ENCODE measurements around the gene FMNL3. TPM values are rescaled to one million over a fixed set of nuclear protein-coding genes. Genes with fewer than 3 reads are reported as not detected.
A peak's percentile ranks its signal among the peaks of the same experiment; 100 is the strongest.

The FMNL3 gene
- total and polyA plus RNA-seq, 8 donors: 2.1 to 28.5 (median 8.3) TPM

GRCh38 chr12:49645146-49646039, 61.8 kb downstream of the FMNL3 start:
- Histone ChIP-seq H3K4me1 (peaks cover 8 to 35% (median 32%) of the 10 kb centered on the region in 4 donors), H3K27me3 (no peaks in the 10 kb centered on the region), H3K9me3 (no peaks in the 10 kb centered on the region), H3K36me3 (peaks cover 29 to 94% (median 89%) of the 10 kb centered on the region in 4 donors), H3K4me3 (no peak overlapping the region), H3K27ac (peak overlapping the region in 2 of 5 donors; percentile 10 to 44)
- TF ChIP-seq EP300 (IDR thresholded peaks at IDR 0.05) (no peak), POLR2AphosphoS5 (IDR thresholded peaks at IDR 0.05) (no peak), CTCF (IDR thresholded peaks at IDR 0.05) (no peak), POLR2A (IDR thresholded peaks at IDR 0.05) (no peak)
- no peak for DNase-seq
- intact Hi-C loops (cut with DNase I; ENCODE audit: low total_unique reads): no loop called here
- WGBS, 5 donors: 81 to 87% (median 85%) methylated on average over 6 of the region's 6 CpGs

- Histone ChIP-seq H3K4me1 (peaks cover 8 to 35% (median 32%) of the 10 kb centered on the region in 4 donors), H3K36me3 (peaks cover 24 to 94% (median 86%) of the 10 kb centered on the region in 4 donors), H3K4me3 (no peak overlapping the region), H3K27me3 (no peaks in the 10 kb centered on the region), H3K27ac (peak overlapping the region in 1 of 5 donors; percentile 44), H3K9me3 (no peaks in the 10 kb centered on the region)
- intact Hi-C loops (cut with DNase I; ENCODE audit: low total_unique reads): no loop called here
- peak in 6 of 7 experiments; percentile 23 to 98 (median 90) for TF ChIP-seq CTCF (IDR thresholded peaks at IDR 0.05)
- no peak for TF ChIP-seq POLR2AphosphoS5 (IDR thresholded peaks at IDR 0.05)
- DNase-seq: peak; percentile 79 to 94
- WGBS, 5 donors: 0 to 3% (median 0%) methylated on average over 2 of the region's 2 CpGs
Observed at GRCh38 chr12:49644620-49644994, 62.6 kb downstream of the FMNL3 start.

- intact Hi-C loops (cut with DNase I; ENCODE audit: low total_unique reads): loop anchor here (2.0 kb wide), 1 partner anchor 65 kb away; no protein-coding TSS in a partner anchor
- 65 to 80% (median 70%) methylated on average over 7 to 10 of the region's 10 CpGs for WGBS, 5 donors
- H3K27me3 ChIP-seq: no peaks in the 10 kb centered on the region
- TF ChIP-seq POLR2A (IDR thresholded peaks at IDR 0.05) (no peak), EP300 (IDR thresholded peaks at IDR 0.05) (no peak), CTCF (IDR thresholded peaks at IDR 0.05) (no peak), POLR2AphosphoS5 (IDR thresholded peaks at IDR 0.05) (no peak)
- H3K9me3 ChIP-seq: no peaks in the 10 kb centered on the region
- DNase-seq: peak in 1 of 2 donors; percentile 26
- peaks cover 8 to 35% (median 32%) of the 10 kb centered on the region in 4 donors for H3K4me1 ChIP-seq
- no peak overlapping the region for H3K4me3 ChIP-seq
- H3K27ac ChIP-seq: peak overlapping the region in 1 of 5 donors; percentile 44
- H3K36me3 ChIP-seq: peaks cover 19 to 94% (median 81%) of the 10 kb centered on the region in 4 donors
Observed at GRCh38 chr12:49643961-49644619, 63.1 kb downstream of the FMNL3 start.

- no peak for DNase-seq
- intact Hi-C loops (cut with DNase I; ENCODE audit: low total_unique reads): loop anchor here (2.0 kb wide), 1 partner anchor 66 kb away; no protein-coding TSS in a partner anchor
- Histone ChIP-seq H3K27ac (no peak overlapping the region), H3K4me1 (peaks cover under 1 to 28% (median 24%) of the 10 kb centered on the region in 4 donors), H3K27me3 (no peaks in the 10 kb centered on the region), H3K4me3 (no peak overlapping the region), H3K9me3 (no peaks in the 10 kb centered on the region), H3K36me3 (peaks cover 17 to 86% (median 77%) of the 10 kb centered on the region in 4 donors)
- TF ChIP-seq POLR2AphosphoS5 (IDR thresholded peaks at IDR 0.05) (no peak), POLR2A (IDR thresholded peaks at IDR 0.05) (no peak), EP300 (IDR thresholded peaks at IDR 0.05) (no peak), CTCF (IDR thresholded peaks at IDR 0.05) (no peak)
- WGBS, 5 donors: 77 to 93% (median 90%) methylated on average over 3 to 7 of the region's 7 CpGs
Observed at GRCh38 chr12:49643135-49643534, 64.1 kb downstream of the FMNL3 start.
